HG03196 (cell line): ENCODE results near the gene PLXDC1.

Experiments
- ATAC-seq: cut with Tn5 transposase; IDR thresholded peaks from one replicate; pipeline ENCODE4 v1.9.1; 2021; ENCODE audit not compliant: unreplicated experiment

Gene PLXDC1

DNA sequence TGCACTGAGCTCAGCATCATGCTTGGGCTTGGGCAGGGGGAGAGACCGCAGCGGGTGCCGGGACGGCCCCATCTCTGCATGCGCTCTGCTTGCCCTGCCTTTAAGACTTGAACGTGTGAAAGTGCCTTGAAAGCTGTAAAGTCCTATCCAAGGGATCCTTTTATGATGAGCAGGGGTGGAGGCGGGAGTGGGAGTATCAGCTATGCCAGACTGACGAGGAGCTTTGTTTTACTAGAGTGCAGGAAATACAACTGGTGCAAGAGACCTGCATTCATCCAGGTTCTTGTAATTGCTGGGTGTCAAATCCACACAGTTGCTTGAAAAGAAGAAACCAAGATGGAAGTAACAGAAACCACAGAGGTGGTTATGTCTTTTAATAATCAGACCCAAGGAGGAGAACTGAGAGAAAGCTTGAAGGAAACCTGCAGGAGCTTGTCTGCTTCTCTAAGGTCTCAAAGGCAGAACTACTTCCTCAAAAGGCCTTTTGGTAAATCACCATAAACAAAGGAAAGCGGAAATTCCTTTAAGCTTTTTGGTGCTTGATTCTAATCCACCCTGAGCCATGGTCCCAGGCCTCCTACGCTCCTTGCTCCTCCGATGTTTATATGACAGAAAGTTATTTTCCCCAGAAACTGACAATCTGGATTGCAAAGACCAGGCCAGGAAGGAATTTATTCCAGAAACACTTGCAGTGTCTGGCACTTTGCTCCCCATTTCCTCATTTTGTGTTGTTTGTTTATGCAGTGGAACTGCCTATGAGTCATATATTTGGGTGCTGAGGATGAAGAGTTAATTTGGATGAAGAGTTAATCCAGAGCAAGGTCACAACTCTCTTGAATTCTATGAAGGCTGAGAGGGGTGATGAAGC lies 132.9 kb downstream of the PLXDC1 start:
- ATAC-seq, result no peak

DNA sequence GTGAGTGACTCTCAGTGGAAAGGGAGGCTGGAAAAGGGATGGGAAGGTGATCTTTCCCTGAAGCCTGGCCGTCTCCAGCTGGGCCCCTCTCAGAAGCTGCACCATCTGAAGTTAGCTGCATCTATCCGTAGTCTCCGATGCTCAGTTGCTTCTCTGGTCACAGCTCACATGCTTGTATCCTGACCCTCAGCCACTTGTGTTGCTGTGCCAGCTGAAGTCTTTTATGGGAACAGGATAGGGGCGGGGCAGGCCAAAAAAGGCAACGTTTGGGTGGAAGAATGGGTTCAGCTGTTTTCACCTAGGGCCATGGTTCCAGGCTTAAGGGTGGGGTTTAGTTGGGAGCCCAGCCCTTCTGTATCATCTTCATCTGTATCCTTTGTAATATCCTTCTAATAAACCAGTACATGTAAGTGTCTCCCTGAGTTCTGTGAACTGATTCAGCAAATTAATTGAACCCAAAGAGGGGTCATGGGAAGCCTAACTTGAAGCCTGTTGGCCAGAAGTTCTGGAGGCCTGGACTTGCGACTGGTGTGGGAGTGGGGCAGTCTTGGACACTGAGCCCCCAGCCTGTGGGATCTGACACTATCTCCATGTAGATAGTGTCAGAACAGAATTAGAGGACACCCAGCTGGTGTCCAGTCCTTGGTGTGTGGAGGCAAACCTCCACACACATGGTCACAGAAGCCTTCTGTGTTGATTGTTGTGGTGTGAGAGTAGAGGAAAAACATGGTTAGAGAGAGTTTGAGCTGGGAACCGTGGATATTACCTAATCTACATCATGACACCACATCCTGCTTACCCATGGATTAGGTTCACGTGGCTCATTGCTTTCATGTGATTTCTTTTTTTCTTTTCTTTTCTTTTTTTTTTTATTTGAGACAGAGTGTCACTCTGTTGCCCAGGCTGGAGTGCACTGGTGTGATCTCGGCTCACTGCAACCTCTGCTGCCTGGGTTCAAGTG lies 135.0 kb downstream of the PLXDC1 start:
- ATAC-seq, result no peak

DNA sequence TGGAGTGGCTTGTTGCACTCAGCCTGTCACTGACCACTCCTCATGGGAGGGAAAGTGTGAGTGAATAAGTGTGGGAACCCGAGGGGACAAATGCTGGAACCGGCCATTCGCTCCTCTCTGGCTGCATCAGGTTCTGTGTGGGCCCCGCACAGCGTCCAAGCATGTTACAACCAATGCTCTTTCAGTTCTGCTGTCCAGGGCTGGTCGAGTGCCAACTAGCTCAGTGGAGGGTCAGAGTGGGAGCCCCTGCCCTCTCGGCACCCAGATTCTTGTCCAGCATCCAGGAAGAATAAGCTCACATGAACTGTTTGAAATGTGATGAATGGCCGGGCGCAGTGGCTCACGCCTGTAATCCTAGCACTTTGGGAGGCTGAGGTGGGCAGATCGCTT lies 135.9 kb downstream of the PLXDC1 start:
- ATAC-seq, result no peak

DNA sequence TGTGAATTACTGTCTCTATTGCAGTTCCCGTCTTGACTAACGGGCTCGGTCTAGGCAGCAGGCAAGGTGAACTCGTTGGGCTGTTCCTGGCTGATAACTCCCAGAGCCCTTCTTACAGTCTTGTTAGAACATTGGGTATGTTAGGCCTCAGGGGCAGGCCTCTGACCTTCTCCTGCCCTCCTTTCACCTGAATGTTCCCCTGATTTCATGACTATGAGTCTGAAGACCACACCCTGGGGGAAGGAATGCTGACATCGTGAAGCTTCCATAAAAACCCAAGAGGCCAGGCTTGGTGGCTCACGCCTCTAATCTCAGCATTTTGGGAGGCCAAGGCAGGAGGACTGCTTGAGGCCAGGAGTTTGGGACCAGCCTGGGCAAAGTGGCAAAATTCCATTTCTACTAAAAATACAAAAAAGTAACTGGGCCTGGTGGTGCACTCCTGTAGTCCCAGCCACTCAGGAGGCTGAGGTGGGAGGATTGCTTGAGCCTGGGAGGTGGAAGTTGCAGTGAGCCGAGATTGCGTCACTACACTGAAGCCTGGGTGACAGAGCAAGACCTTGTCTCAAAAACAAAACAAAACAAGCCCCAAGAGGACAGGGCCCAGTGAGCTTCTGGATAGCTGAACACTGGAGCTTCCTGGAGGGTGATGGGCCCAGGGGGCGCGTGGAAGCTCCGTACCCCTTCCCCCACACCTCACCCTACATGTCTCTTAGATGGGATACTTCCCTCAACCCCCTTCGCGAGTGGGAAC lies 136.5 kb downstream of the PLXDC1 start:
- no peak for ATAC-seq

DNA sequence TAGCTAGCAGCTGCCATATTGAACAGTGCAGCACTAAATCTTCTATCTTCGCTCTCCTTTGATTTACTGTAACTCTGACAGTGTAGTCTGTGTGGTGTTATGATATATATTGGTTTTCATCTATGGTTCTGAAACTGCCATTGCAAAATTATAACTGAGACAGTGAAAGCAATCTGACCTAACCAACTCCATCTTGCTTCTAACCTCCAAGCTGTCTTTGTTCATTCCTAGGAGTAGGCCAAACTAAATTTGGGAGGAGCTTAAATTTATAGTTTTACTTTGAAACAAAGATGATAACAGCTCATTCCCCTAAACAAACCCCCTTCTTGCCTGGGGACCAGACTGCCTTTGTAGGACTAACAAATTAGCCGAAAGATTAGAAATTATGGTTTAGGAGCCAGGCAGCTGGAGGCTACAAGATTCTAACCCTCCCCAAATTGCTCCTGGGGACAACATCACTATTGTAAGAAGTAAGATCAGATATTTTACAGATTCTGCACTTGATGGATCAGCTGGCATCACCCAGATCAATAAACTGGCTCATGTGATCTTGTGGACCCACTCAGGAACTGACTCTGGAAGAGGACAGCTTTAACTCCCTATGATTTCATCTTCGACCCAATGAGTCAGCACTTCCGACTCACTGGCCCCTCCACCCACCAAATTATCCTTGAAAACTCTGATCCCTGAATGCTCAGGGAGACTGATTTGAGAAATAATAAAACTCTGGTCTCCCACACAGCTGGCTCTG lies 137.2 kb downstream of the PLXDC1 start:
- ATAC-seq, result no peak
